GM18951 (cell line): Measurements from ENCODE around the gene SMARCD1.
"Not testable (repeated sequence)": the region's sequence is repeated elsewhere in the genome, so short reads cannot be mapped to it uniquely, and the experiment has no call there.

Experiments used
- POLR2A ChIP-seq: IDR thresholded peaks from 4 replicates; pipeline ENCODE4 v1.6.1; 2011; ENCODE audit warnings: mild to moderate bottlenecking; ENCODE audit not compliant: insufficient read length, insufficient read depth; ENCODE audit errors: extremely low read depth
- in situ Hi-C: fragments of 300-500 bp; cut with MboI; formaldehyde crosslinking; loops from one replicate; pipeline ENCODE4 v1.12.0; 2022; ENCODE audit warnings: low sequenced_read_pairs, mixed read lengths, inconsistent platforms; ENCODE audit not compliant: unreplicated experiment

SMARCD1 gene

GRCh38 chr12:50075808-50076170 lies 9.4 kb upstream of the SMARCD1 start:
- in situ Hi-C loops: no loop called here

GRCh38 chr12:50077099-50077498 lies 8.0 kb upstream of the SMARCD1 start:
- in situ Hi-C loops: no loop called here
- TF ChIP-seq POLR2A: no peak

More at GRCh38 chr12:50075808-50076170, 9.4 kb upstream of the SMARCD1 start:
- no peak for TF ChIP-seq POLR2A

- in situ Hi-C loops: no loop called here
- TF ChIP-seq POLR2A: no peak
Observed at GRCh38 chr12:50078281-50078680, 6.9 kb upstream of the SMARCD1 start.

GRCh38 chr12:50079771-50080170 lies 5.4 kb upstream of the SMARCD1 start:
- in situ Hi-C loops: no loop called here
- TF ChIP-seq POLR2A: no peak

- in situ Hi-C loops: no loop called here
- no peak for TF ChIP-seq POLR2A
Observed at GRCh38 chr12:50081096-50081808, 3.9 kb upstream of the SMARCD1 start.

GRCh38 chr12:50082644-50083043 lies 2.5 kb upstream of the SMARCD1 start:
- TF ChIP-seq POLR2A: no peak
- in situ Hi-C loops: no loop called here

GRCh38 chr12:50083301-50083700 lies 1.8 kb upstream of the SMARCD1 start:
- no peak for TF ChIP-seq POLR2A
- in situ Hi-C loops: no loop called here

- in situ Hi-C loops: not testable (repeated sequence)
Observed at GRCh38 chr12:50084409-50084774, 750 bp upstream of the SMARCD1 start.

- TF ChIP-seq POLR2A: no peak
- in situ Hi-C loops: no loop called here
Observed at GRCh38 chr12:50085615-50086072, 502 bp downstream of the SMARCD1 start.

- TF ChIP-seq POLR2A: no peak
- in situ Hi-C loops: no loop called here
Observed at GRCh38 chr12:50086148-50086547, 1.0 kb downstream of the SMARCD1 start.

GRCh38 chr12:50087151-50087550 lies 2.0 kb downstream of the SMARCD1 start:
- in situ Hi-C loops: no loop called here
- TF ChIP-seq POLR2A: no peak

- in situ Hi-C loops: no loop called here
- TF ChIP-seq POLR2A: no peak
Observed at GRCh38 chr12:50087995-50088394, 2.9 kb downstream of the SMARCD1 start.

GRCh38 chr12:50088577-50089335 lies 3.6 kb downstream of the SMARCD1 start:
- in situ Hi-C loops: no loop called here
- TF ChIP-seq POLR2A: no peak

GRCh38 chr12:50089730-50090129 lies 4.6 kb downstream of the SMARCD1 start:
- TF ChIP-seq POLR2A: no peak
- in situ Hi-C loops: no loop called here

- in situ Hi-C loops: no loop called here
- no peak for TF ChIP-seq POLR2A
Observed at GRCh38 chr12:50090391-50090790, 5.2 kb downstream of the SMARCD1 start.

GRCh38 chr12:50097952-50098351 lies 12.8 kb downstream of the SMARCD1 start:
- no peak for TF ChIP-seq POLR2A
- in situ Hi-C loops: no loop called here
